Measurements from ENCODE around the gene MN1.

MN1 gene

GRCh38 chr22:27778294-27779090, 23.1 kb downstream of the MN1 start:
- peak overlapping the region; percentile 78 for H3K27ac ChIP-seq
- no peak for DNase-seq (ENCODE audit: low spot score)
- ChIA-PET POLR2A (ENCODE audit: low non-redundant PET) (no interaction called here), CTCF (interaction anchor here (0.6 kb wide), 1 partner anchor 212 kb away, joined by 4 read pairs; no protein-coding TSS in a partner anchor)
- no peak for TF ChIP-seq CTCF (conservative IDR thresholded peaks at IDR 0.05; ENCODE audit: low read depth)

GRCh38 chr22:27777128-27777527, 24.4 kb downstream of the MN1 start:
- POLR2A ChIA-PET (ENCODE audit: low non-redundant PET), result no interaction called here
- no peak for DNase-seq (ENCODE audit: low spot score)
- CTCF ChIA-PET, result no interaction called here
- H3K27ac ChIP-seq, result peak overlapping the region; percentile 61
- TF ChIP-seq CTCF (conservative IDR thresholded peaks at IDR 0.05; ENCODE audit: low read depth), result no peak

- CTCF ChIA-PET, result no interaction called here
Measured at GRCh38 chr22:27776650-27776958, 25.0 kb downstream of the MN1 start.

DNA sequence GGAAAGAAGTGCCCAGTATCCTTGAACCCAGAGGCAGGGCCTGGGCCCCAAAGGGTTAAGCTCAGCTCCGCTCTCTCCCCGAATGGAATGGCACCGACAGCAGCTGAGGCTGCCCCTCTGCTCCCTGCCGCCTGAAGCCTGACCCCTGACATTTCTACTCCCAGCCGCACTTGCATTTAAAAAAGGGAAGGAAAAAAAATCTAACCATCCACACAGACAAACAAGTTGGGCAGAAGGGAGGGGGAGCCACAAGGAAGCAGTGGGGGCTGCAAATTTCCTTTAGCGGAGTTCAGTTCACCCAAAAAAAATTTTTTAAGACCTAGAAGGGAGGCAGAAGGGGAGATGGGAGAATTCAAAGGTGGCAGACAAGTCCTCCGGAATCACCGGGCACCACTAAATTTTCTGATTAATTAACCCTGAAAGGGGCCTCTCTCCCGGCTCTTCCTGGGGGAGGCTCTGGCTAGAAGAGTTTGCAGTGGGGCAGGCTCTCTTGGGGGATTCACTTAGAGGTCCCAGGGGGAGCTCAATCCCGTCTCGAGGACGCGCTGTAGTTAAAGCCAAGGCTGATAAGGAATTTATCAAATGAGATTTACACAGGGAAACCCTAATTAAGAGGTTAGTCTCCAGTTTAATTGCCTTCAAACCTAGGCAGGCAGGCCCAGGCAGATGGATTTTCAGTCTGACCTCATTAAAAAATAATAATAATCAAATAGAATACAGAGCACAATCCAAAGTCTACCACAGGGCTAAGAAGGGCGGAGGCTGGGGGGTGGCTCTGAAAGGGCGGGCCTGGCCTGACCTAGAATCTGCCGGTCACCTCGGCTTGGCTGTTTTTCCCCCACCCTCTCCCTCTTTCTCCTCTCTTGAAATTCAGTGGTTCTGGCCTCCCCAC, 25.6 kb downstream of the MN1 start:
- no peak for TF ChIP-seq CTCF (conservative IDR thresholded peaks at IDR 0.05; ENCODE audit: low read depth)
- no peak for DNase-seq (ENCODE audit: low spot score)
- CTCF ChIA-PET, result no interaction called here
- POLR2A ChIA-PET (ENCODE audit: low non-redundant PET), result no interaction called here
- H3K27ac ChIP-seq, result peak overlapping the region; percentile 61

More at GRCh38 chr22:27776650-27776958, 25.0 kb downstream of the MN1 start:
- peak overlapping the region; percentile 61 for H3K27ac ChIP-seq
- TF ChIP-seq CTCF (conservative IDR thresholded peaks at IDR 0.05; ENCODE audit: low read depth), result no peak
- no peak for DNase-seq (ENCODE audit: low spot score)
- POLR2A ChIA-PET (ENCODE audit: low non-redundant PET), result no interaction called here

GRCh38 chr22:27775087-27775698, 26.4 kb downstream of the MN1 start:
- POLR2A ChIA-PET (ENCODE audit: low non-redundant PET), result no interaction called here
- no peak for DNase-seq (ENCODE audit: low spot score)

More at GRCh38 chr22:27775087-27775698, 26.4 kb downstream of the MN1 start:
- CTCF ChIA-PET, result interaction anchor here (0.6 kb wide), 1 partner anchor 1102 kb away, joined by 3 read pairs; no protein-coding TSS in a partner anchor
- no peak for TF ChIP-seq CTCF (conservative IDR thresholded peaks at IDR 0.05; ENCODE audit: low read depth)
- peak overlapping the region; percentile 61 for H3K27ac ChIP-seq

Data from RWPE1 (cell line).